ENCODE data around the gene RCAN1. TPM values are rescaled to one million over a fixed set of nuclear protein-coding genes. Genes with fewer than 3 reads are reported as not detected.
A peak's percentile ranks its signal among the peaks of the same experiment; 100 is the strongest.

RCAN1 gene
- total and polyA plus RNA-seq, 9 of the 15 experiments (the other 6 are each of a cell fraction or from before 2014, with no cell fraction given): 4.4 to 16.5 (median 12.3) TPM

GRCh38 chr21:34639882-34640788 is 25.2 kb upstream of the RCAN1 start (continued):
- TF ChIP-seq MYBL2 (IDR thresholded peaks at IDR 0.05; ENCODE audit: low read depth) (no peak), MYBL2 (CRISPR knock-in tag; IDR thresholded peaks at IDR 0.05; ENCODE audit: borderline replicate concordance) (no peak), ZNF780A (CRISPR knock-in tag; IDR thresholded peaks at IDR 0.05) (no peak), BHLHE40 (IDR thresholded peaks at IDR 0.05; ENCODE audit: low read length) (0 out of 2 replicates have a peak, but pooled peaks have one; percentile 15), NCOA4 (IDR thresholded peaks at IDR 0.05; ENCODE audit: partially characterized antibody) (no peak), COPS2 (conservative IDR thresholded peaks at IDR 0.05) (no peak), NONO (IDR thresholded peaks at IDR 0.05; ENCODE audit: low read depth in 2 of 2, low read length in 1 of 2) (no peak), CEBPB (tag; IDR thresholded peaks at IDR 0.05) (no peak), ZNF561 (CRISPR knock-in tag; conservative IDR thresholded peaks at IDR 0.05) (no peak), HOXB6 (CRISPR knock-in tag; IDR thresholded peaks at IDR 0.05; ENCODE audit: borderline replicate concordance) (no peak), NCOR1 (IDR thresholded peaks at IDR 0.05) (no peak), ATF1 (CRISPR knock-in tag; IDR thresholded peaks at IDR 0.05) (no peak), ATF1 (tag; IDR thresholded peaks at IDR 0.05) (peak; percentile 14; the same call in 1 of the 2 replicates), RBM14 (IDR thresholded peaks at IDR 0.05; ENCODE audit: borderline replicate concordance, insufficient read depth, low read depth, low read length) (no peak), SMAD2 (IDR thresholded peaks at IDR 0.05; ENCODE audit: low read depth, low read length) (no peak), YY1 (IDR thresholded peaks at IDR 0.05; ENCODE audit: borderline replicate concordance in 1 of 3, control insufficient read depth in 1 of 3, extremely low read depth in 1 of 3, insufficient read depth in 3 of 3, insufficient read length in 1 of 3, insufficient replicate concordance in 2 of 3, low read depth in 1 of 3, low read length in 2 of 3) (no peak), BMI1 (IDR thresholded peaks at IDR 0.05; ENCODE audit: low read length) (no peak), ZNF212 (CRISPR knock-in tag; IDR thresholded peaks at IDR 0.05) (no peak), ZBTB12 (CRISPR knock-in tag; IDR thresholded peaks at IDR 0.05) (0 out of 2 replicates have a peak, but pooled peaks have one; percentile 4), ZNF274 (IDR thresholded peaks at IDR 0.05; ENCODE audit: borderline replicate concordance, low read depth, low read length) (no peak)
- TF ChIP-seq, protein P1, sequence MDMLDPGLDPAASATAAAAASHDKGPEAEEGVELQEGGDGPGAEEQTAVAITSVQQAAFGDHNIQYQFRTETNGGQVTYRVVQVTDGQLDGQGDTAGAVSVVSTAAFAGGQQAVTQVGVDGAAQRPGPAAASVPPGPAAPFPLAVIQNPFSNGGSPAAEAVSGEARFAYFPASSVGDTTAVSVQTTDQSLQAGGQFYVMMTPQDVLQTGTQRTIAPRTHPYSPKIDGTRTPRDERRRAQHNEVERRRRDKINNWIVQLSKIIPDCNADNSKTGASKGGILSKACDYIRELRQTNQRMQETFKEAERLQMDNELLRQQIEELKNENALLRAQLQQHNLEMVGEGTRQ (CRISPR knock-in tag; IDR thresholded peaks at IDR 0.05): peak; percentile 46
